ENCODE data around the gene CAPZA1. TPM values are rescaled to one million over a fixed set of nuclear protein-coding genes. Genes with fewer than 3 reads are reported as not detected.

Gene CAPZA1
- total and polyA plus RNA-seq, 2 donors (not counting 3 experiments of a cell fraction or from before 2014, with no cell fraction given), result 77.1 to 183 TPM

- H2AFZ ChIP-seq (ENCODE audit: low read depth, low read length), result no peak overlapping the region
- H3K9ac ChIP-seq (replicated peaks; ENCODE audit: extremely low read depth, insufficient read depth, low read length), result no peak overlapping the region
- no peak for DNase-seq (ENCODE audit: low read depth, low spot score)
- no peak overlapping the region for H3K4me2 ChIP-seq (ENCODE audit: insufficient read depth, low read length)
- CTCF ChIA-PET, result interaction anchor here (0.8 kb wide), 1 partner anchor 25 kb away, joined by 3 read pairs; no protein-coding TSS in a partner anchor
- intact Hi-C loops (cut with micrococcal nuclease) (no loop called here), dilution Hi-C loops (cut with MboI; ENCODE audit: extremely low pct_ligation_motif_present, low sequenced_read_pairs) (no loop called here)
- H3K9me3 ChIP-seq (replicated peaks; ENCODE audit: control insufficient read depth, insufficient read depth, low read length), result no peaks in the 10 kb centered on the region
- no peaks in the 10 kb centered on the region for H3K4me1 ChIP-seq (ENCODE audit: control insufficient read depth, extremely low read depth, insufficient read depth, low read length)
- POLR2A ChIA-PET, result no interaction called here
- H3K36me3 ChIP-seq (ENCODE audit: control insufficient read depth in 2 of 2, extremely low read depth in 1 of 2, insufficient read depth in 2 of 2, low read length in 2 of 2), result peaks cover 9 to 23% of the 10 kb centered on the region in 2 experiments
- no peak overlapping the region for H3K4me3 ChIP-seq (replicated peaks in 1 of 3; ENCODE audit: insufficient read depth in 1 of 3, low read depth in 1 of 3, low read length in 3 of 3)
- no peak overlapping the region for H3K27ac ChIP-seq (ENCODE audit: insufficient read depth, low read depth, low read length)
- BruUV-seq (replicated peaks), result no TSS peak
- no peaks in the 10 kb centered on the region for H3K9me1 ChIP-seq (replicated peaks; ENCODE audit: control insufficient read depth, extremely low read depth, insufficient read depth, low read length)
- no peak for TF ChIP-seq POLR2AphosphoS5 (IDR thresholded peaks at IDR 0.05; ENCODE audit: insufficient read depth, low read depth, low read length)
- TF ChIP-seq JUN (IDR thresholded peaks at IDR 0.05; ENCODE audit: borderline replicate concordance, insufficient read depth, insufficient read length, low read depth), result no peak
- no peak for TF ChIP-seq GATA2 (IDR thresholded peaks at IDR 0.05; ENCODE audit: insufficient read depth, insufficient read length, low read depth, low read length)
- FAIRE-seq, result no peak
- H3K79me2 ChIP-seq (ENCODE audit: control insufficient read depth, insufficient read depth, low read length), result no peaks in the 10 kb centered on the region
- no peaks in the 10 kb centered on the region for H4K20me1 ChIP-seq (replicated peaks; ENCODE audit: control insufficient read depth, extremely low read depth, insufficient read depth, low read length)
- no peaks in the 10 kb centered on the region for H3K27me3 ChIP-seq (ENCODE audit: control insufficient read depth in 2 of 2, insufficient read depth in 2 of 2, low read length in 2 of 2)
Observed at GRCh38 chr1:112689842-112690237, 70.2 kb downstream of the CAPZA1 start.

GRCh38 chr1:112692681-112693080 is 73.0 kb downstream of the CAPZA1 start:
- Histone ChIP-seq H3K27ac (ENCODE audit: insufficient read depth, low read depth, low read length) (no peak overlapping the region), H3K4me3 (replicated peaks in 1 of 3; ENCODE audit: insufficient read depth in 1 of 3, low read depth in 1 of 3, low read length in 3 of 3) (no peak overlapping the region), H4K20me1 (replicated peaks; ENCODE audit: control insufficient read depth, extremely low read depth, insufficient read depth, low read length) (no peaks in the 10 kb centered on the region), H3K4me2 (ENCODE audit: insufficient read depth, low read length) (no peak overlapping the region), H2AFZ (ENCODE audit: low read depth, low read length) (no peak overlapping the region), H3K4me1 (ENCODE audit: control insufficient read depth, extremely low read depth, insufficient read depth, low read length) (no peaks in the 10 kb centered on the region), H3K9ac (replicated peaks; ENCODE audit: extremely low read depth, insufficient read depth, low read length) (no peak overlapping the region), H3K79me2 (ENCODE audit: control insufficient read depth, insufficient read depth, low read length) (no peaks in the 10 kb centered on the region), H3K9me1 (replicated peaks; ENCODE audit: control insufficient read depth, extremely low read depth, insufficient read depth, low read length) (no peaks in the 10 kb centered on the region), H3K27me3 (ENCODE audit: control insufficient read depth in 2 of 2, insufficient read depth in 2 of 2, low read length in 2 of 2) (no peaks in the 10 kb centered on the region), H3K36me3 (ENCODE audit: control insufficient read depth in 2 of 2, extremely low read depth in 1 of 2, insufficient read depth in 2 of 2, low read length in 2 of 2) (peaks cover 12 to 37% of the 10 kb centered on the region in 2 experiments), H3K9me3 (replicated peaks; ENCODE audit: control insufficient read depth, insufficient read depth, low read length) (no peaks in the 10 kb centered on the region)
- intact Hi-C loops (cut with micrococcal nuclease) (no loop called here), dilution Hi-C loops (cut with MboI; ENCODE audit: extremely low pct_ligation_motif_present, low sequenced_read_pairs) (no loop called here)
- ChIA-PET POLR2A (no interaction called here), CTCF (no interaction called here)
- DNase-seq (ENCODE audit: low read depth, low spot score) (no peak), FAIRE-seq (no peak)
- no peak for TF ChIP-seq POLR2A (IDR thresholded peaks at IDR 0.05; ENCODE audit: low read depth, low read length)
- TF ChIP-seq GATA2 (IDR thresholded peaks at IDR 0.05; ENCODE audit: insufficient read depth, insufficient read length, low read depth, low read length), result no peak
- TF ChIP-seq POLR2AphosphoS5 (IDR thresholded peaks at IDR 0.05; ENCODE audit: insufficient read depth, low read depth, low read length), result no peak
- TF ChIP-seq EZH2 (IDR thresholded peaks at IDR 0.05; ENCODE audit: borderline replicate concordance, low read depth, low read length, severe bottlenecking), result no peak
- TF ChIP-seq FOS (IDR thresholded peaks at IDR 0.05; ENCODE audit: borderline replicate concordance, insufficient read depth, low read length), result no peak
- no peak for TF ChIP-seq CTCF (IDR thresholded peaks at IDR 0.05; ENCODE audit: extremely low read depth in 1 of 2, insufficient read depth in 1 of 2, low read depth in 1 of 2, low read length in 2 of 2)
- no peak for TF ChIP-seq MYC (IDR thresholded peaks at IDR 0.05; ENCODE audit: low read depth, low read length)
- TF ChIP-seq MAX (IDR thresholded peaks at IDR 0.05; ENCODE audit: insufficient read depth, insufficient read length), result no peak
- TF ChIP-seq JUN (IDR thresholded peaks at IDR 0.05; ENCODE audit: borderline replicate concordance, insufficient read depth, insufficient read length, low read depth), result no peak
- BruUV-seq (replicated peaks), result no TSS peak

All from endothelial cell of umbilical vein (primary cell).